Upper lobe of left lung (tissue), 4 donors: Measurements from ENCODE around the gene CUL7.

Experiments used
- POLR2A ChIP-seq, 4 donors: fragments of 450-650 bp; IDR thresholded peaks; one replicate each; pipeline ENCODE4 v1.5.1; 2016 to 2017; ENCODE audit warnings: antibody characterized with exemption in 4 of 4, mild to moderate bottlenecking in 2 of 4
- POLR2AphosphoS5 ChIP-seq, 2 donors: sonication (generic); formaldehyde crosslinking; IDR thresholded peaks; one replicate each; pipeline ENCODE4 v1.5.1; 2017; ENCODE audit warnings: antibody characterized with exemption in 2 of 2
- TF ChIP-seq, protein P1 (sequence below), 6 experiments: fragments of 450-650 bp in 4 of 6; fragments of 200-600 bp in 2 of 6; sonication (generic) in 2 of 6; IDR thresholded peaks; one replicate each; pipeline ENCODE4 v1.5.1; 2016 to 2019; ENCODE audit warnings: antibody characterized with exemption in 6 of 6

DNA sequence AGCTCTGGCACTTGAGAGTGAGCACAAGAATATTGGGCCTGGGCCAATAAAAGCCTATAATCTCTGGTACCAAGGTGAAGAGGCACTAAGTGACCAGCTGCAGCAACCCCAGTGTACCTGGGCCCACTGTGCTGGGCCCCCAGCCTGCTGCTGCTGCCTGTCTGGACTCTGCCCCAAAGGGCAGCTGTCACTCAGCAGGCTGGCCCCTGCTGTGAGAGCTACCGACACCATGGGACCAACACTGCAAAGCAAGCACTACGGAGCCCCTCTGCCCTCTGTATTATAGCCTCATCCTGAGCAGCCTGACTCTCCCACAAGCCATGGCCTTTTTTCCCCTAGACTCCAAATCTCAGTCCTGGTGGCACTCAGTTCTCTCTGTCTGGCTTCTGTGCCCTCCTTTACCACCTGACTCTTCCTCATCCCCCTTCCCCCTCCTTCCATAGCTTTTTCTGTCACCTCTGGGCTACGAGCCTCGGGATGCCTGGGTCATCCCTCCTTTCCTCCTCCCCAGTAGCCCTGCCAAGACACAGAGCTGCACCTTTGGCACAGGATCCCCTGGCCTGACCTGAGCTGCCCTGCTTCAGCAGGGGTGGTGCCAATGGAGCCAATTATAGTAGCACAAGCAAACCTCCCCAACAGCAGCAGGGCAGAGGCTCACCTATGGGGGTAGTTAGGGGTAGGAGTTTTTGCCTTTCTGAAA lies 18.0 kb downstream of the CUL7 start:
- TF ChIP-seq, protein P1, sequence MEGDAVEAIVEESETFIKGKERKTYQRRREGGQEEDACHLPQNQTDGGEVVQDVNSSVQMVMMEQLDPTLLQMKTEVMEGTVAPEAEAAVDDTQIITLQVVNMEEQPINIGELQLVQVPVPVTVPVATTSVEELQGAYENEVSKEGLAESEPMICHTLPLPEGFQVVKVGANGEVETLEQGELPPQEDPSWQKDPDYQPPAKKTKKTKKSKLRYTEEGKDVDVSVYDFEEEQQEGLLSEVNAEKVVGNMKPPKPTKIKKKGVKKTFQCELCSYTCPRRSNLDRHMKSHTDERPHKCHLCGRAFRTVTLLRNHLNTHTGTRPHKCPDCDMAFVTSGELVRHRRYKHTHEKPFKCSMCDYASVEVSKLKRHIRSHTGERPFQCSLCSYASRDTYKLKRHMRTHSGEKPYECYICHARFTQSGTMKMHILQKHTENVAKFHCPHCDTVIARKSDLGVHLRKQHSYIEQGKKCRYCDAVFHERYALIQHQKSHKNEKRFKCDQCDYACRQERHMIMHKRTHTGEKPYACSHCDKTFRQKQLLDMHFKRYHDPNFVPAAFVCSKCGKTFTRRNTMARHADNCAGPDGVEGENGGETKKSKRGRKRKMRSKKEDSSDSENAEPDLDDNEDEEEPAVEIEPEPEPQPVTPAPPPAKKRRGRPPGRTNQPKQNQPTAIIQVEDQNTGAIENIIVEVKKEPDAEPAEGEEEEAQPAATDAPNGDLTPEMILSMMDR (IDR thresholded peaks at IDR 0.05) = no peak
- TF ChIP-seq POLR2AphosphoS5 (IDR thresholded peaks at IDR 0.05) (no peak), POLR2A (IDR thresholded peaks at IDR 0.05) (no peak)
